Endothelial cell of umbilical vein (primary cell): ENCODE data around the gene KCNMA1. TPM values are rescaled to one million over a fixed set of nuclear protein-coding genes. Genes with fewer than 3 reads are reported as not detected.

Experiments used
- BruUV-seq: library from RNA; stranded (reverse); fragments of 400-500 nt; replicated peaks from 2 replicates; lab custom pipeline; 2021; lab: Mats Ljungman, UMichigan
- CTCF ChIA-PET: fragments of 300-600, 350-600 bp; sonication (Branson Sonifier 250); formaldehyde crosslinking; loops from one replicate; lab custom pipeline; 2021; ENCODE audit warnings: antibody characterized with exemption, inconsistent platforms; lab: Charles Lee
- POLR2A ChIA-PET: fragments of 300-600, 350-600 bp; sonication (Branson Sonifier 250); formaldehyde crosslinking; loops from one replicate; lab custom pipeline; 2021; ENCODE audit warnings: antibody characterized with exemption, inconsistent platforms; lab: Charles Lee
- DNase-seq: peaks from one replicate; pipeline ENCODE4 v3.0.0-alpha.2; 2011; ENCODE audit warnings: low read depth, low spot score
- FAIRE-seq: peaks from 2 replicates; lab custom pipeline; 2011; peaks lifted over from hg19 to GRCh38; lab: Jason Lieb, UNC
- H2AFZ ChIP-seq: 2 replicates; pipeline ENCODE4 v1.6.0; 2012; ENCODE audit warnings: low read depth, low read length, control low read depth, inconsistent platforms
- H3K27ac ChIP-seq: 2 replicates; pipeline ENCODE4 v1.5.1; 2011; ENCODE audit warnings: low read depth, mild to moderate bottlenecking, control low read depth, low read length, moderate library complexity; ENCODE audit not compliant: insufficient read depth
- H3K27me3 ChIP-seq, 2 experiments: 2 replicates each; pipeline versions ENCODE4 v1.6.0 to v1.6.1; 2011; ENCODE audit warnings: low read length in 2 of 2, mixed read lengths in 1 of 2; ENCODE audit not compliant: control insufficient read depth in 2 of 2, insufficient read depth in 2 of 2
- H3K36me3 ChIP-seq, 2 experiments: 2 replicates in 1 of 2; 3 replicates in 1 of 2; pipeline ENCODE4 v1.5.1; 2011; ENCODE audit warnings: low read length in 2 of 2, mild to moderate bottlenecking in 1 of 2, moderate library complexity in 1 of 2; ENCODE audit not compliant: control insufficient read depth in 2 of 2, insufficient read depth in 2 of 2; ENCODE audit errors: extremely low read depth in 1 of 2
- H3K4me1 ChIP-seq: 3 replicates; pipeline ENCODE4 v1.5.1; 2011; ENCODE audit warnings: mild to moderate bottlenecking, low read length; ENCODE audit not compliant: control insufficient read depth, insufficient read depth; ENCODE audit errors: extremely low read depth
- H3K4me2 ChIP-seq: 2 replicates; pipeline ENCODE4 v1.6.1; 2011; ENCODE audit warnings: low read length, control low read depth, mixed read lengths; ENCODE audit not compliant: insufficient read depth
- H3K4me3 ChIP-seq, 3 experiments: fragments of 200-600 bp in 1 of 3; sonication (generic), shearing (Covaris generic) in 1 of 3; replicated peaks in 1 of 3; 2 replicates each; pipeline ENCODE4 v1.5.1; 2011 to 2016; ENCODE audit warnings: control low read depth in 3 of 3, low read length in 3 of 3, mild to moderate bottlenecking in 2 of 3, inconsistent platforms in 1 of 3, low read depth in 1 of 3, moderate library complexity in 1 of 3; ENCODE audit not compliant: insufficient read depth in 1 of 3
- H3K79me2 ChIP-seq: 2 replicates; pipeline ENCODE4 v1.6.0; 2012; ENCODE audit warnings: low read length, inconsistent platforms; ENCODE audit not compliant: control insufficient read depth, insufficient read depth
- H3K9ac ChIP-seq: replicated peaks from 2 replicates; pipeline ENCODE3; 2011; ENCODE audit warnings: low read length, control low read depth; ENCODE audit not compliant: insufficient read depth; ENCODE audit errors: extremely low read depth
- H3K9me1 ChIP-seq: replicated peaks from 3 replicates; pipeline ENCODE4 v1.6.0; 2011; ENCODE audit warnings: mild to moderate bottlenecking, low read length; ENCODE audit not compliant: control insufficient read depth, insufficient read depth; ENCODE audit errors: extremely low read depth
- H3K9me3 ChIP-seq: replicated peaks from 2 replicates; pipeline ENCODE4 v1.5.1; 2012; ENCODE audit warnings: low read length, inconsistent platforms; ENCODE audit not compliant: control insufficient read depth, insufficient read depth
- H4K20me1 ChIP-seq: replicated peaks from 2 replicates; pipeline ENCODE3; 2011; ENCODE audit warnings: mild to moderate bottlenecking, low read length; ENCODE audit not compliant: control insufficient read depth, insufficient read depth; ENCODE audit errors: extremely low read depth
- CTCF ChIP-seq, 2 donors: IDR thresholded peaks; 1 replicate in 1 of 2; 2 replicates in 1 of 2; pipeline ENCODE4 v1.5.1; 2011; ENCODE audit warnings: low read length in 2 of 2, mild to moderate bottlenecking in 2 of 2, moderate library complexity in 2 of 2, control low read depth in 1 of 2, inconsistent platforms in 1 of 2, low read depth in 1 of 2; ENCODE audit not compliant: insufficient read depth in 1 of 2; ENCODE audit errors: extremely low read depth in 1 of 2
- EZH2 ChIP-seq: IDR thresholded peaks from 2 replicates; pipeline ENCODE4 v1.6.1; 2012; ENCODE audit warnings: borderline replicate concordance, low read depth, mild to moderate bottlenecking, moderate library complexity, low read length, inconsistent platforms; ENCODE audit not compliant: severe bottlenecking
- FOS ChIP-seq: IDR thresholded peaks from 2 replicates; pipeline ENCODE4 v1.6.1; 2011; ENCODE audit warnings: mild to moderate bottlenecking, low read length, moderate library complexity, borderline replicate concordance; ENCODE audit not compliant: insufficient read depth
- GATA2 ChIP-seq: IDR thresholded peaks from 2 replicates; pipeline ENCODE4 v1.7.0; 2011; ENCODE audit warnings: low read depth, mild to moderate bottlenecking, moderate library complexity, mixed read lengths, low read length; ENCODE audit not compliant: insufficient read length, insufficient read depth
- JUN ChIP-seq: IDR thresholded peaks from 2 replicates; pipeline ENCODE4 v1.6.1; 2011; ENCODE audit warnings: borderline replicate concordance, low read depth; ENCODE audit not compliant: insufficient read length, insufficient read depth
- MAX ChIP-seq: IDR thresholded peaks from 2 replicates; pipeline ENCODE4 v1.6.1; 2011; ENCODE audit not compliant: insufficient read depth, insufficient read length
- MYC ChIP-seq: IDR thresholded peaks from one replicate; pipeline ENCODE4 v1.6.1; 2011; ENCODE audit warnings: mild to moderate bottlenecking, low read depth, low read length
- POLR2A ChIP-seq: IDR thresholded peaks from 2 replicates; pipeline ENCODE4 v1.6.1; 2012; ENCODE audit warnings: low read depth, mild to moderate bottlenecking, control low read depth, low read length
- POLR2AphosphoS5 ChIP-seq: IDR thresholded peaks from 2 replicates; pipeline ENCODE4 v1.6.1; 2012; ENCODE audit warnings: low read depth, mild to moderate bottlenecking, control low read depth, low read length, moderate library complexity; ENCODE audit not compliant: insufficient read depth
- dilution Hi-C: fragments of 300-500 bp; cut with MboI; formaldehyde crosslinking; loops from one replicate; pipeline ENCODE4 v1.15.0; 2019; ENCODE audit warnings: low sequenced_read_pairs; ENCODE audit not compliant: extremely low pct_ligation_motif_present
- intact Hi-C: fragments of 100-400 bp; cut with micrococcal nuclease; formaldehyde crosslinking; loops from one replicate; pipeline ENCODE4 v1.10.0; 2022
- polyA plus RNA-seq, 4 experiments: library from polyadenylated mRNA; depleted of rRNA in 3 of 4; stranded (reverse) in 3 of 4; unstranded in 1 of 4; fragments of >200 nt; gene quantifications; 2 replicates each; pipeline versions ENCODE4 v1.2.1 to v1.2.3, GENCODE V29; 2011 to 2012; ENCODE audit warnings: missing spikeins in 1 of 4
- total RNA-seq: library from RNA; stranded (reverse); gene quantifications from 2 replicates; pipeline ENCODE4 v1.2.3, GENCODE V29; 2021

Gene KCNMA1
- total and polyA plus RNA-seq, 2 donors (not counting 3 experiments of a cell fraction or from before 2014, with no cell fraction given): 0.10 to 0.82 TPM

GRCh38 chr10:76970711-76971519, 666.7 kb downstream of the KCNMA1 start:
- Histone ChIP-seq H3K27me3 (no peaks in the 10 kb centered on the region), H3K9ac (no peak overlapping the region), H3K36me3 (no peaks in the 10 kb centered on the region), H3K9me3 (no peaks in the 10 kb centered on the region), H3K79me2 (no peaks in the 10 kb centered on the region), H3K4me2 (no peak overlapping the region), H3K4me3 (no peak overlapping the region), H3K27ac (no peak overlapping the region), H3K4me1 (no peaks in the 10 kb centered on the region), H2AFZ (no peak overlapping the region), H4K20me1 (no peaks in the 10 kb centered on the region), H3K9me1 (no peaks in the 10 kb centered on the region)
- dilution Hi-C loops (no loop called here), intact Hi-C loops (no loop called here)
- CTCF ChIA-PET: interaction anchor here (1.3 to 3.0 kb wide), 2 partner anchors 14 to 34 kb away, joined by 3 to 10 read pairs; no protein-coding TSS in a partner anchor
- no TSS peak for BruUV-seq
- POLR2A ChIA-PET: no interaction called here
- TF ChIP-seq JUN: no peak
- TF ChIP-seq MAX: no peak
- no peak for TF ChIP-seq CTCF (IDR thresholded peaks at IDR 0.05; ENCODE audit: extremely low read depth in 1 of 2, insufficient read depth in 1 of 2, low read depth in 1 of 2, low read length in 2 of 2)
- TF ChIP-seq EZH2: no peak
- no peak for TF ChIP-seq POLR2AphosphoS5
- no peak for TF ChIP-seq MYC
- no peak for TF ChIP-seq GATA2
- TF ChIP-seq FOS: no peak
- no peak for TF ChIP-seq POLR2A
- no peak for DNase-seq
- FAIRE-seq: no peak
